Astrocyte of the spinal cord (primary cell): ENCODE data around the gene ISG20.

ENCODE experiments used
- DNase-seq: peaks from one replicate; pipeline ENCODE4 v3.0.0; 2011; ENCODE audit warnings: low read depth, low spot score
- H3K4me3 ChIP-seq: 2 replicates; pipeline ENCODE4 v1.5.1; 2011; ENCODE audit warnings: low read depth, mild to moderate bottlenecking, low read length, moderate library complexity
- in situ Hi-C: cut with HindIII; loops from 2 replicates; pipeline ENCODE4 v1.10.0; 2017; ENCODE audit warnings: low sequenced_read_pairs
- TF ChIP-seq, protein P1 (sequence below): IDR thresholded peaks from 2 replicates; pipeline ENCODE4 v1.5.1; 2012; ENCODE audit warnings: low read depth, mild to moderate bottlenecking, low read length, inconsistent platforms

Gene ISG20

DNA sequence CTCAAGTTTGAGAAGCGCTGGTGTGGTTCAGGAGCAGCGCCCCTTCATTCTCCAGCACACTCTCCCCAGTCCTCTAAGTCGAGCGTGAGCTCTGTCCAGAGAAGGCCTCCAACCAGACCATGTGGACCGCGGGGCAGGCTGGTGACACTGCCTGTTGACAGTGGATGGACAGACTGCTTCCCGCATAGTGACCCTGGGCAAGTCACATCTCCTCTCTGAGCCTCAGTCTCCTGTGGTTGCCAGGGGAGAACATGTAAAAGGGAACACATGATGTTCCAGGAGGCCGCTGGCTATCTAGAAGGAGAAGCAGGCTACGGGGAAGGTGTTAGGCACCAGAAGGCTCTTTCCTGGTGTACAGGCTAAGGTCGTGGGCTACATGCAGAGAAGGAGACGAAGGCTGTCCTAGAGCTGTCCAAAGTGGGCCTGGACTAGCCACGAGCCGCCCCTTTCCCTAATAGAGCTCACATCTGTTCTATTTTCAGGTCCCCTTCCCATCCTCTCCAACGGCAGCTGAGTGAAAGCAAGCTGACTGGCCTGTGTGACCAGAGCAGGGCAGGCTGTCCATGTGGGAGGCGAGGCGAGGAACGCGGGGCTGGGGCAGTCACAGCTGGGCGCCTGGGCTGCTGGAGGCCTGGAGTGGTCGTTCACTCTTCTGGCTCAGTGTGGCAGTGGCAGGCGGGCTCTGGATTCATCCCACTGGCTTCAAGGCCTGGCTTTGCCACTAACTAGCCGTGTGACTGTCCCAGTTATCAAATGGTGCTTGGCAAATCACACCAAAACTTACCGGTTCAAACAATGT, 11.1 kb downstream of the ISG20 start:
- no peak overlapping the region for H3K4me3 ChIP-seq
- in situ Hi-C loops, result no loop called here
- DNase-seq, result no peak
- TF ChIP-seq, protein P1, sequence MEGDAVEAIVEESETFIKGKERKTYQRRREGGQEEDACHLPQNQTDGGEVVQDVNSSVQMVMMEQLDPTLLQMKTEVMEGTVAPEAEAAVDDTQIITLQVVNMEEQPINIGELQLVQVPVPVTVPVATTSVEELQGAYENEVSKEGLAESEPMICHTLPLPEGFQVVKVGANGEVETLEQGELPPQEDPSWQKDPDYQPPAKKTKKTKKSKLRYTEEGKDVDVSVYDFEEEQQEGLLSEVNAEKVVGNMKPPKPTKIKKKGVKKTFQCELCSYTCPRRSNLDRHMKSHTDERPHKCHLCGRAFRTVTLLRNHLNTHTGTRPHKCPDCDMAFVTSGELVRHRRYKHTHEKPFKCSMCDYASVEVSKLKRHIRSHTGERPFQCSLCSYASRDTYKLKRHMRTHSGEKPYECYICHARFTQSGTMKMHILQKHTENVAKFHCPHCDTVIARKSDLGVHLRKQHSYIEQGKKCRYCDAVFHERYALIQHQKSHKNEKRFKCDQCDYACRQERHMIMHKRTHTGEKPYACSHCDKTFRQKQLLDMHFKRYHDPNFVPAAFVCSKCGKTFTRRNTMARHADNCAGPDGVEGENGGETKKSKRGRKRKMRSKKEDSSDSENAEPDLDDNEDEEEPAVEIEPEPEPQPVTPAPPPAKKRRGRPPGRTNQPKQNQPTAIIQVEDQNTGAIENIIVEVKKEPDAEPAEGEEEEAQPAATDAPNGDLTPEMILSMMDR, result no peak

DNA sequence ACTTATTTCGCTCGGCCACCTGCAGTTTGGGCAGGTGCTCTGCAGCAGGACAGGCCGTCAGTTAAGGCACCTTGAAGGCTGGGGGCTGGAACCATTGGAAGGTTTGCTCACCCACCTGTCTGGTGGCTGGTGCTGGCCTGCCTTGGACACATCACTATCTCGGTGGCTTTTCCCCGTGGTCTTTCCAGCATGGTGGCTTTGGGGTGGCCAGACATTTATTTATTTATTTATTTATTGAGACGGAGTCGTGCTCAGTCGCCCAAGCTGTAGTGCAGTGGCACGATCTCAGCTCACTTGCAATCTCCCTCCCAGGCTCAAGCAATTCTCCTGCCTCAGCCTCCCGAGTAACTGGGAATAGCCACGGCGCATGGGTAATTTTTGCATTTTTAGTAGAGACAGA, 11.7 kb downstream of the ISG20 start:
- TF ChIP-seq, protein P1, result no peak
- DNase-seq, result no peak
- H3K4me3 ChIP-seq, result no peak overlapping the region
- in situ Hi-C loops, result no loop called here

DNA sequence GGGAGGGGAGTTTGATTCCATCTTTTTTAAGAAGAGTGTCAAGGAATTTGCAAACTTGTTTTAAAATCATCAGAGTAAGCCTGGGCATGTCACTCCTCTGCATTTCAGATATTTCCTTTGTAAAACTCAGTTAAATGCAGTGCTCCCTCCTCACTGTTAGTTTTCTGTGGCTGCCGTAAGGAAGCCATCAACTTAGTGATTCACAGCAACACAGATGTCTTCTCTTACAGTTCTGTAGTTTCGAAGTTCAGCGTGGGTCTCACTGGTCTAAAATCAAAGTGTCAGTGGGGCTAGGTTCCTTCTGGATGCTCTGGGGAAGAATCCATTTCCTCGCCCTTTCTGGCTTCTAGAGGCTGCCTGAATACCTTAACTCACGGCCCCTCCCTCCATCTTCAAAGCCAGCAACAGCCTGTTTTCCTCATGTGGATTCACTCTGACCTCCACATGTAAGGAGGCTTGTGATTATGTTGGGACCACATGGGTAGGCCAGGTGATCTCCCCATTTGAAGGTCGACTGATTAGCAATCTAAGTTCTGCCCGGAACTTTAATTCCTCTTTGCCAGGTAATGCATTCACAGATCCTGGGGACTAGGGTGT, 12.4 kb downstream of the ISG20 start:
- DNase-seq, result no peak
- TF ChIP-seq, protein P1, result no peak
- no peak overlapping the region for H3K4me3 ChIP-seq
- in situ Hi-C loops, result no loop called here

DNA sequence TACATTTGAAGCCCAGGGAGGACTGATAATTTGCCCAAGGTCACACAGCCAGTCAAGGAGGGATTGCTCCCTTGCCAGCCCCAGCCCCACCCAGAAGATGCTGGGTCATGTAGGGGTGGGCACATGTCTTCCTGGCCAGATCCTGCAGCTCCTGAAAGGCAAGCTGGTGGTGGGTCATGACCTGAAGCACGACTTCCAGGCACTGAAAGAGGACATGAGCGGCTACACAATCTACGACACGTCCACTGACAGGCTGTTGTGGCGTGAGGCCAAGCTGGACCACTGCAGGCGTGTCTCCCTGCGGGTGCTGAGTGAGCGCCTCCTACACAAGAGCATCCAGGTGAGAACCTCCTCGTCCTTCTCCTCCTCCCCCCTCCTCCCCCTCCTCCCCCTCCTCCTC, 13.2 kb downstream of the ISG20 start:
- H3K4me3 ChIP-seq, result no peak overlapping the region
- DNase-seq, result no peak
- TF ChIP-seq, protein P1, result no peak
- in situ Hi-C loops, result no loop called here

DNA sequence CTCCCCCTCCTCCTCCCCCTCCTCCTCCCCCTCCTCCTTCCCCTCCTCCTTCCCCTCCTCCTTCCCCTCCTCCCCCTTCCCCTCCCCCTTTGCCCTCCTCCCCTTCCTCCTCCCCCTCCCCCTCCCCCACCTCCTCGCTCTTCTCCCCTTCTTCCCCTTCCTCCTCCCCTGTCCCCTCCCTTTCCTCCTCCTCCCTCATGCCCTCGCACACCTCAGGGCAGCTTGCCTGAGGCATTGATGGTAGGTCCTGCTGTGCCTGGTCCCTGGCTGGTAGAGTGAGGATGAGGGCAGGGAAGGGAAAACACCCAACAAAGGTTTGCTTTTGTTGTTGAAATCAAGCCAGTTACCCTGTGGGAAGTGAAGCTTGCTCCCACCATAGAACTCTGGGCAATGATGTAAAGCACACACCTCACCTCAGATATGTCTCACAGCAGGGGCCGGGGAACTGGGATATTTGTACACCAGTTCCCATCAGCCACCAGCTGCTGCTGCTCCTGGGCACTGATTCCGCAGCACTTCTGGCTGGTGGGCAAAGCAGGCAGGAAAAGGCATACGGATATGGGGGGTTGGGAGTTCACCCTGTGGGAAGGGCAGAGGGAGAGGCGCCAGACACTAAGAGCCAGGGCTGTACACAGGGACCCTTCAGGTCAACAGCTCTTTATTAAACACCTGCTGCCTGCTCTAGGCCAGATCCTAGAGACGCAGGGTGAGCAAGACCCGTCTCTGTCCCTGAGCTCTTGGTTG, 13.8 kb downstream of the ISG20 start:
- in situ Hi-C loops, result no loop called here
- TF ChIP-seq, protein P1, result no peak
- no peak for DNase-seq
- H3K4me3 ChIP-seq, result no peak overlapping the region

DNA sequence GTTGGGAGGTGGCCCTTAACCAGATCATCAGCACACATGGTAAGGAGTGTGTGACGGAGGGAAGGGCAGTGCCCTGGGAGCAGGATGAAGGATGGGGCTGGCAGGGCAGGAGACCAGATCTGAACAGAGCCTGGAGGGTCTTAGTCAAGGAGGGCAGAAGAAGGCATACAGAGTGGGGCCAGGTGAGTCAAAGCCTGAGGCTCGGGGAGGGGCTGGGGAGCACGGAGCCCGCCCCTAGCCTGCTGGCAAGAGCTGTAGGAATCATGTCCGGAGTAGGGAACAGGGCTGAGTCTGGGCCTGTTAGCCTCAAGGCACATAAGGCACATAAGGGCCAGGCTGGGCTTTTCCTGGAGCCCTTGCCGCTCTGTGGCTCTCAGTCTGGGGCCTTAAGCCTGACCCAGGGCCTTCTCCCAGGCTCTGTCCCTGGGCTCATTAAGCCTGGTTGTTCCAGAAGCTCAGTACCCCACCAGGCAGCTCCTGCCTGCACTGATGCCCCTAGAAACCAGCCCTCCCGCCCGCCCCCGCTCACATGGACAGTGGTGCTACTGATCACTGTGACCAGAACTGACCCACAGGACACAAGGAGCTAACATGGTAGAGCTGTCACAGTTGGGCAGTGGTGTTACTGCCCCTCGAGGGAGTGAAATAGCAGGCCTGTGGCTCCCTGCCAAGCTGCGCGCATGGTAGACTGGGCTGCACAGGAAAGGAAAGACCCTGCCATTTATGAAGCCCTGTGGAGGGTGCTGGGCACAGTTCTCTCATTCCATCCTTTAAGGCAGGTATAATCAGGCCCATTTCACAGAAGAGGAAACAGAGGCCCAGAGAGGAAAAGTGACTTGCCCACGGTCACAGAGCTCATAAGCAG, 14.6 kb downstream of the ISG20 start:
- H3K4me3 ChIP-seq, result no peak overlapping the region
- TF ChIP-seq, protein P1, result no peak
- in situ Hi-C loops, result no loop called here
- DNase-seq, result no peak
